Measurements from ENCODE around the gene LIPC. TPM values are rescaled to one million over a fixed set of nuclear protein-coding genes. Genes with fewer than 3 reads are reported as not detected.

Gene LIPC
- polyA plus RNA-seq, 1 of the 3 experiments (the other 2 are of a cell fraction): not detected

DNA sequence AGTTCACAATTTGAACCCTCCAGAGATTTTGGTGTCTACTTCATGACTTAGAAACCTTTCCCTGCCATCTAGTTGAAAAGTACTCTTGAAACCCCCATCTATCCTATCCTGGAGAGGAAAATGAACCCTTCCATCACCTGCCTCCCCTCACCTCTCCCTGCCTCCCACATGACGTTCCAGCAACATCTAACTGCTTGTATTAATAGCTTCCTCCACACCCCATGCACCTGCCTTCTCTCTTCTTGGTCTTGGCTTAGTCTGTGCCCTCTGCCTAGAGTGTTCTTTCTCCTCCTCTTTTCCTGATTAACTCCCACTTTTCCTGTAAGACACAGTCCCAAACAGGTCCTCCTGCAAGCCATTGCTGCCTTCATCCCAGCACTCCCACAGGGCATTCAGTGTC lies 107.8 kb downstream of the LIPC start:
- Histone ChIP-seq H3K9ac (no peak overlapping the region), H3K79me2 (ENCODE audit: insufficient read depth) (no peaks in the 10 kb centered on the region), H3K36me3 (replicated peaks in 1 of 2; ENCODE audit: control insufficient read depth in 1 of 2, insufficient read depth in 2 of 2, low read length in 1 of 2) (no peaks in the 10 kb centered on the region), H3K27ac (ENCODE audit: low read depth in 2 of 2, low read length in 1 of 2) (no peak overlapping the region), H3F3A (replicated peaks; ENCODE audit: insufficient read depth) (no peaks in the 10 kb centered on the region), H3K4me1 (ENCODE audit: control insufficient read depth in 1 of 2, insufficient read depth in 2 of 2, low read depth in 1 of 2, low read length in 1 of 2) (no peaks in the 10 kb centered on the region), H2AFZ (ENCODE audit: low read depth) (no peak overlapping the region), H3K4me2 (no peak overlapping the region), H3K9me2 (no peaks in the 10 kb centered on the region), H3K4me3 (ENCODE audit: low read depth in 2 of 2, low read length in 1 of 2) (no peak overlapping the region), H3K27me3 (ENCODE audit: insufficient read depth) (peaks cover 7% of the 10 kb centered on the region; the same call in 1 of the 2 replicates), H3K9me3 (no peaks in the 10 kb centered on the region), H4K20me1 (ENCODE audit: insufficient read depth) (no peaks in the 10 kb centered on the region)
- TF ChIP-seq NFIC (IDR thresholded peaks at IDR 0.05; ENCODE audit: borderline replicate concordance) (no peak), CHD2 (IDR thresholded peaks at IDR 0.05; ENCODE audit: low read length, partially characterized antibody) (no peak), ELF1 (IDR thresholded peaks at IDR 0.05) (no peak), FOXM1 (IDR thresholded peaks at IDR 0.05; ENCODE audit: low read depth) (no peak), MXI1 (IDR thresholded peaks at IDR 0.05; ENCODE audit: low read depth, low read length) (no peak), TEAD4 (IDR thresholded peaks at IDR 0.05; ENCODE audit: borderline replicate concordance, insufficient read depth) (no peak), EZH2phosphoT487 (IDR thresholded peaks at IDR 0.05; ENCODE audit: borderline replicate concordance, low read depth) (no peak), POLR2AphosphoS5 (IDR thresholded peaks at IDR 0.05; ENCODE audit: low read depth, low read length) (no peak), RAD21 (IDR thresholded peaks at IDR 0.05; ENCODE audit: low read length) (no peak), RXRA (IDR thresholded peaks at IDR 0.05; ENCODE audit: borderline replicate concordance, low read depth) (no peak), EP300 (IDR thresholded peaks at IDR 0.05; ENCODE audit: borderline replicate concordance in 1 of 2, low read depth in 1 of 2, low read length in 1 of 2) (no peak), RCOR1 (IDR thresholded peaks at IDR 0.05; ENCODE audit: low read length) (no peak), GABPA (IDR thresholded peaks at IDR 0.05; ENCODE audit: low read depth) (no peak), FOXJ3 (CRISPR knock-in tag; IDR thresholded peaks at IDR 0.05) (no peak)
- TF ChIP-seq, protein P1, sequence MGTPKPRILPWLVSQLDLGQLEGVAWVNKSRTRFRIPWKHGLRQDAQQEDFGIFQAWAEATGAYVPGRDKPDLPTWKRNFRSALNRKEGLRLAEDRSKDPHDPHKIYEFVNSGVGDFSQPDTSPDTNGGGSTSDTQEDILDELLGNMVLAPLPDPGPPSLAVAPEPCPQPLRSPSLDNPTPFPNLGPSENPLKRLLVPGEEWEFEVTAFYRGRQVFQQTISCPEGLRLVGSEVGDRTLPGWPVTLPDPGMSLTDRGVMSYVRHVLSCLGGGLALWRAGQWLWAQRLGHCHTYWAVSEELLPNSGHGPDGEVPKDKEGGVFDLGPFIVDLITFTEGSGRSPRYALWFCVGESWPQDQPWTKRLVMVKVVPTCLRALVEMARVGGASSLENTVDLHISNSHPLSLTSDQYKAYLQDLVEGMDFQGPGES (IDR thresholded peaks at IDR 0.05; ENCODE audit: low read depth, low read length): no peak
- TF ChIP-seq, protein P2, sequence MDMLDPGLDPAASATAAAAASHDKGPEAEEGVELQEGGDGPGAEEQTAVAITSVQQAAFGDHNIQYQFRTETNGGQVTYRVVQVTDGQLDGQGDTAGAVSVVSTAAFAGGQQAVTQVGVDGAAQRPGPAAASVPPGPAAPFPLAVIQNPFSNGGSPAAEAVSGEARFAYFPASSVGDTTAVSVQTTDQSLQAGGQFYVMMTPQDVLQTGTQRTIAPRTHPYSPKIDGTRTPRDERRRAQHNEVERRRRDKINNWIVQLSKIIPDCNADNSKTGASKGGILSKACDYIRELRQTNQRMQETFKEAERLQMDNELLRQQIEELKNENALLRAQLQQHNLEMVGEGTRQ (IDR thresholded peaks at IDR 0.05; ENCODE audit: borderline replicate concordance, low read depth, low read length): no peak
- TF ChIP-seq, protein P3, sequence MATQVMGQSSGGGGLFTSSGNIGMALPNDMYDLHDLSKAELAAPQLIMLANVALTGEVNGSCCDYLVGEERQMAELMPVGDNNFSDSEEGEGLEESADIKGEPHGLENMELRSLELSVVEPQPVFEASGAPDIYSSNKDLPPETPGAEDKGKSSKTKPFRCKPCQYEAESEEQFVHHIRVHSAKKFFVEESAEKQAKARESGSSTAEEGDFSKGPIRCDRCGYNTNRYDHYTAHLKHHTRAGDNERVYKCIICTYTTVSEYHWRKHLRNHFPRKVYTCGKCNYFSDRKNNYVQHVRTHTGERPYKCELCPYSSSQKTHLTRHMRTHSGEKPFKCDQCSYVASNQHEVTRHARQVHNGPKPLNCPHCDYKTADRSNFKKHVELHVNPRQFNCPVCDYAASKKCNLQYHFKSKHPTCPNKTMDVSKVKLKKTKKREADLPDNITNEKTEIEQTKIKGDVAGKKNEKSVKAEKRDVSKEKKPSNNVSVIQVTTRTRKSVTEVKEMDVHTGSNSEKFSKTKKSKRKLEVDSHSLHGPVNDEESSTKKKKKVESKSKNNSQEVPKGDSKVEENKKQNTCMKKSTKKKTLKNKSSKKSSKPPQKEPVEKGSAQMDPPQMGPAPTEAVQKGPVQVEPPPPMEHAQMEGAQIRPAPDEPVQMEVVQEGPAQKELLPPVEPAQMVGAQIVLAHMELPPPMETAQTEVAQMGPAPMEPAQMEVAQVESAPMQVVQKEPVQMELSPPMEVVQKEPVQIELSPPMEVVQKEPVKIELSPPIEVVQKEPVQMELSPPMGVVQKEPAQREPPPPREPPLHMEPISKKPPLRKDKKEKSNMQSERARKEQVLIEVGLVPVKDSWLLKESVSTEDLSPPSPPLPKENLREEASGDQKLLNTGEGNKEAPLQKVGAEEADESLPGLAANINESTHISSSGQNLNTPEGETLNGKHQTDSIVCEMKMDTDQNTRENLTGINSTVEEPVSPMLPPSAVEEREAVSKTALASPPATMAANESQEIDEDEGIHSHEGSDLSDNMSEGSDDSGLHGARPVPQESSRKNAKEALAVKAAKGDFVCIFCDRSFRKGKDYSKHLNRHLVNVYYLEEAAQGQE (IDR thresholded peaks at IDR 0.05; ENCODE audit: low read depth, low read length): no peak
- TF ChIP-seq, protein P4, sequence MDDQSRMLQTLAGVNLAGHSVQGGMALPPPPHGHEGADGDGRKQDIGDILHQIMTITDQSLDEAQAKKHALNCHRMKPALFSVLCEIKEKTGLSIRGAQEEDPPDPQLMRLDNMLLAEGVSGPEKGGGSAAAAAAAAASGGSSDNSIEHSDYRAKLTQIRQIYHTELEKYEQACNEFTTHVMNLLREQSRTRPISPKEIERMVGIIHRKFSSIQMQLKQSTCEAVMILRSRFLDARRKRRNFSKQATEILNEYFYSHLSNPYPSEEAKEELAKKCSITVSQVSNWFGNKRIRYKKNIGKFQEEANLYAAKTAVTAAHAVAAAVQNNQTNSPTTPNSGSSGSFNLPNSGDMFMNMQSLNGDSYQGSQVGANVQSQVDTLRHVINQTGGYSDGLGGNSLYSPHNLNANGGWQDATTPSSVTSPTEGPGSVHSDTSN (IDR thresholded peaks at IDR 0.05): no peak
- WGBS (ENCODE audit: low lambda C conversion rate): 38% methylated on average over 1 of the region's 1 CpG
- DNase-seq: no peak
- ChIA-PET CTCF (no interaction called here), POLR2A (no interaction called here)
